Adipose tissue (tissue), 3 donors: ENCODE data around the gene CDH4. TPM values are rescaled to one million over a fixed set of nuclear protein-coding genes. Genes with fewer than 3 reads are reported as not detected.

Source experiments
- H3K27ac ChIP-seq: one replicate; pipeline ENCODE4 v1.5.1; 2013; ENCODE audit warnings: low read depth, low read length
- WGBS, 3 donors: extraction: QIAGEN DNeasy Blood & Tissue Kit; methylation state at CpG; one replicate each; pipeline ENCODE4 v1.1.7; 2013; 5-methylcytosine and 5-hydroxymethylcytosine counted together
- polyA plus RNA-seq, 3 donors: library from polyadenylated mRNA; stranded (reverse); fragments of 200-250 nt; gene quantifications; one replicate each; pipeline ENCODE4 v1.2.3, GENCODE V29; 2013
- donor health status: healthy with polysubstance abuse.
- donor health status: Bipolar disorder and iron deficiency.
- donor health status: healthy.

Gene CDH4
- polyA plus RNA-seq, 3 donors, result 0.04 to 0.11 (median 0.05) TPM

DNA sequence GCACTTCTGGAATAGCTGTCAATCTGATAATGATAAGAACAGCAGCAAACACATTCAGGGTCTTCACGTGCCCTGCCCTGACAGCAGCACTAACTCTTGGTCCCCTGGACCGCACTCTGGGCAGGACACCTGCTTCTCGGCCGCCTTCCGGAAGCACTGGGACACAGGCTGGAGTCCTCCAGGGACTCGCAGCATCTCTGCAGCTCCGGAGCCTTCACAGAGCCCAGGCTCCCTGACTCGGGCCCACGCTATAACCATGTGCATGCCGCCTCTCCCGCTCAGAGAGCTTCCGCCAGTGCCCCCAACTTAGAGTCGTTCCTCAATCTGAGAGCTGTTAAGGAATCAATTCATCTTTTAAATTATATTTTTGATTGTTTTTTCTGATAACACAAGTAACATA is 436.4 kb downstream of the CDH4 start:
- H3K27ac ChIP-seq, result no peak overlapping the region
- WGBS, 3 donors, result 74 to 89% (median 87%) methylated on average over 13 of the region's 13 CpGs

DNA sequence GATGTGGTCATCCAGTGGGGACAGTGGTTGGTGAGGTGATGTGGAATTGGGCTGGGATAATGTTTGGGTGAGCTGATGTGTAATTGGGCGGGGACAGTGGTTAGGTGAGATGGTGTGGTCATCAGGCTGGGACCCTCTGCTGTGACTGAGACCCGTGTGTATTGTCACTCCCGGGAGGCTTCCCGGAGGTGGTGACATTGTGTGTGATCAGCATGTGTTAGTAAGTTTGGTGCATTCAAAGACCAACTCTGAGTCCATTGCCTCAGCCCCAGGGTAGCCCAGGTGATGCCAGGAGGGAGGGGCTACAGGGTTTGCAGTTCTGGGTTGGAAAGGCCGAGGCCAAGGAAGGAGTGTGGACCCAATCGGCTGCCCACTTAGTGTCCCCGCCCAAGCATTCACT is 438.1 kb downstream of the CDH4 start:
- 77 to 92% (median 85%) methylated on average over 7 of the region's 7 CpGs for WGBS, 3 donors
- no peak overlapping the region for H3K27ac ChIP-seq

DNA sequence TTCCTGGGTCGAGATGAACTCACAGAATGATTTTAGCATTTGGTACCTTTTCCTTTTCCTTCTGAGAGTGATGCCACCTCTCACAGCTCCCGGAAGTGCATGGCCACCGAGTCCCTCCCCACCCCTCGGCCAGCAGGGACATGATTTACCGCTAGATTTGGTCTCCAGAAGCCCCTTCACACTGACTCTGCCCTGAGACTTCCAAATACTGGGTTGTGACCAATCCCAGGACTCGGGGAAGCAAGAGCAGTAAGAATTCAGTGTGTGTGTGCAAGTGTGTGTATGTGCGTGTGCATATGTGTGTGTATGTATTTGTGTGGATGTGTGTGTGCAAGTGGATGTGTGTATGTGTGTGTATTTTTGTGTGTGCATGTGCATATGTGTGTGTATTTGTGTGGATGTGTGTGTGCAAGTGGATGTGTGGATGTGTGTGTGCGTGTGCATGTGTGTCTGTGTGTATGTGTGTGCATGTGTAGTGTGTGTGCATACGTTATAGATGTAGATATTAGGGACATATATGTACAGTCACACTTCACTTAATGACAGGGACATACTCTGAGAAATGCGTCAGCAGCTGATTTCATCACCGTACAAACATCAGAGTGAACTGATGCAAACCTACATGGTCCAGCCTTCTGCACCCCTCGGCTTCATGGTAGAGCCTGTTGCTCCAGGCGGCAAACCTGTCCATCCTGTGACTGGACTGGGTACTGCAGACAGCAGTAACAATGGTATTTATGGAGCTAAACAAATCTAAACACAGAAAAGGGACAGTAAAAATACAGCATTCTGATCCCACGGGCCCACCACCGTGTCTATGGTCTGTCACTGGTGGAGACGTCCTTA is 439.2 kb downstream of the CDH4 start:
- 70 to 80% (median 76%) methylated on average over 16 of the region's 16 CpGs for WGBS, 3 donors
- no peak overlapping the region for H3K27ac ChIP-seq

DNA sequence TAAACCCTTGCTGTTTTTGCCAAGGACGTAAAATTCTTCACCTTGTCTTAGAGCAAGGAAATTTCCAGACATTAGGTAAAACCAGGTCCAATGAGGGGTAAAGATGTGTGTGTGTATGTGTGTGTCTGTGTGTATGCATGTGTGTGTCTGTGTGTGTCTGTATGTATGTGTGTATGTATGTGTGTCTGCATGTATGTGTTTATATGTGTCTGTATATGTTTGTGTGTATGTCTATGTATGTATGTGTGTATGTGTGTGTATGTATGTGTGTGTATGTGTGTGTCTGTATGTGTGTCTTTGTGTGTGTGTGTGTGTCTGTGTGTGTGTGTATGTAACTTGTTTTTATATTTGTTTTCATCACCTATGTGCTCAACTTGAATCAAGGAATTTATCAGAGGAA is 439.9 kb downstream of the CDH4 start:
- no peak overlapping the region for H3K27ac ChIP-seq
- 86 to 94% (median 90%) methylated on average over 1 of the region's 1 CpG for WGBS, 3 donors

DNA sequence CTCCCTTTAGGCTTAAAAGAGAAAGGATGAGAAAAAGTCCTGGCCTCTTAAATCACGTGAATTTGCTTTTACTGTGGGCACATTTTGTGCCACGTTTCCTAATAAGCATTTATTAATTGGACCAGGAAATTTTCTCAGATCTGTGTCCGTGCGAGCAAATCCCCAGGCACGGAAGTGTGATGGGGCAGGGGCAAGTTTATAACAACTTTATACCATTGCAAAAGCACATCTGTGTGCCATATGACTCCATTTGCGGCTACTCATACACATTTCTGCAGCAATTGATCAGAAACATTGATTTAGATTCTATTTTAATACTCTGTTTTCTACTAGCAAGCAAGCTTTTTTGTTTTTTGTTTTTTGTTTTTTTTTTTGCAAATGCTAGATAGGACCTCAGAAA is 440.4 kb downstream of the CDH4 start:
- 70 to 81% (median 70%) methylated on average over 6 of the region's 6 CpGs for WGBS, 3 donors

DNA sequence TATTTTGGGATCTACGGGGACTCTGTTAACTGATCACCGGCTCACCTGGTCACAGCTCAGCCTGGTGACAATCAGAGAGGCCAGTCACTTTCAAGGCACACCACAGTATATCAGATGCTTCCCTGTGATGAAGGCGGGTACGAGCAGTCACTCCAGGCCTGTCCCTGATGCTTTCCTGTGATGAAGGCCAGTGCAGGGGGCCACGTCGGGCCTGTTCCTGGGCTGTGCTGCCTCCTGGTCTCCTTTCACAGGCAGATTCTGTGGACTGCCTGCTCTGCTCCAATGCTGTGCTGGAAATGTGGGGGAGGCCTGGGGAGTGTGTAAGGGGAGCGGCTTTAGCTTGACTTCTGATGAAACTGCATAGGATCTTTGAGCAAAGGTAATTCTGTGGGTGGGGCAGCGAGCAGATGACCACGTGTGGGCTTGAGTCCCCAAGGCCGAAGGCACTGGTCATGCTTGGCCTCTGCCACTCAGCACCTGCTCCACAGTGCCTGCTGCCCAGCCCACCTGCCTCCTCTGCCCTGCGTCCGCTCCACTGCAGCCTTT is 441.1 kb downstream of the CDH4 start:
- WGBS, 3 donors, result 71 to 86% (median 76%) methylated on average over 12 of the region's 12 CpGs
- no peak overlapping the region for H3K27ac ChIP-seq

More for the DNA sequence above, 440.4 kb downstream of the CDH4 start:
- H3K27ac ChIP-seq, result no peak overlapping the region

DNA sequence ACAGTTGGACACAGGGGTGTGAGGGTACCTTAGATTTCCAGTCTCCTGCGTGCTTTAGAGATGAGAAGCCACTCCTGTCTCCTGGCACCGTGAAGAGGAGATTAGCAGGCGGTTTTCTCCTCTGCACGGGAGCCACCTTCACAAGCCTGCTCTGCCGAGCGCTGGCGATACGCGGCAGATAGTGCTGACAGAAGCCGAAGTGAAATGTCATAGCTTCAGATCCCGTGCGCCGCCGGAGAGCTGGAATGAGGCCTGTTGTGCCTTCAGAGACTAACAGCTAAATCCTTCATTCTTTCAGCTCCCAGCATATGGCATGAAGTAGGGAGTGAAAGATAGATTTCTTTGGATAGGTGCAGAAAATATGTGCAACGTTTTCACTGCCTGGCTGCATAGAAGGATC is 442.6 kb downstream of the CDH4 start:
- no peak overlapping the region for H3K27ac ChIP-seq
- WGBS, 3 donors, result 64 to 69% (median 67%) methylated on average over 15 of the region's 15 CpGs

DNA sequence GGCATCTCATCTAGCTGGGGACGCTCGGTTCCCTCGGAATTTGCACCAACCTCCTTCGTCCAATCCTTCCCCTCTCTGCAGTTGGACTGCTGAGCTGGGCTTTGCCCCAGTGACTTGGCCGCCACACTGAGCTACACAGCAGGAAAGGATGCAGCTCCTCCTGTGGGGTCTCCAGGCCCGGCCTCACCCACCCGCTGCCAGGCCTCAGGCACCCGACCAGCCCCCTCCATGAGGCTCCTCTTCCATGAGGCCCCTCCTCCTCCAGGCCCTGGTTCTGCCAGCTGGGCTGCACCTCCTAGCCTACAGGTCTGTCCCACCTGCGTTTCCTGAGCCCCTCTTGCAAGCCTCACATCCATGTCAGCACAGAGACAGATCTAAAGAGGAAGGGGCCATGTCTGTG is 443.7 kb downstream of the CDH4 start:
- 67 to 90% (median 87%) methylated on average over 9 of the region's 9 CpGs for WGBS, 3 donors
- no peak overlapping the region for H3K27ac ChIP-seq

DNA sequence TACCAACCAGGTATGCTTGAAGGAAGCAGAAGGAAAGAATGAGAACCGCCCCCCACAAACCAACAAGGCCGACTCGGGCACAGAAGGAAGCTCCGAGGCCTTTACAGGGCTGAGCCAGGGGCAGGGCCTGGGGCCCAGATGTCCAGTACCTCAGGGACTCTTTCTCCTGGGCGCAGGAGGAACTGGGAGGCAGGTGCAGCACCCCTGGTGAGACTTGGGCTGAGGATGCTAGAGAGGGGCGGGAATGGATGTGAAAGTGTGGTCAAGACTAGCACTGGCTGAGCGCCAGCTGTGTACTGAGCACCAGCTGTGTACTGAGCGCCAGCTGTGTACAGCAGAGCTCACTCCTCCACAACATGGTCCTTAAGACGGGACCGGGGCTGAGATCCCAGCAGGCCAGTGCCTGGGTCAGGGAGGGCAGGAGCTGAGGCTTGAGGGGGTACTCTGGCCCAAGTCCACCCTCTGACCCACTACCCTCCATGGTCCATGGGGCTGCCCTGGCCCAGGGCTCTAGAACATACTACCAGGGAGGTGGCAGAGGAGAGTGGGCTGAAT is 444.2 kb downstream of the CDH4 start:
- H3K27ac ChIP-seq, result no peak overlapping the region
- WGBS, 3 donors, result 74 to 83% (median 79%) methylated on average over 9 to 10 of the region's 10 CpGs

DNA sequence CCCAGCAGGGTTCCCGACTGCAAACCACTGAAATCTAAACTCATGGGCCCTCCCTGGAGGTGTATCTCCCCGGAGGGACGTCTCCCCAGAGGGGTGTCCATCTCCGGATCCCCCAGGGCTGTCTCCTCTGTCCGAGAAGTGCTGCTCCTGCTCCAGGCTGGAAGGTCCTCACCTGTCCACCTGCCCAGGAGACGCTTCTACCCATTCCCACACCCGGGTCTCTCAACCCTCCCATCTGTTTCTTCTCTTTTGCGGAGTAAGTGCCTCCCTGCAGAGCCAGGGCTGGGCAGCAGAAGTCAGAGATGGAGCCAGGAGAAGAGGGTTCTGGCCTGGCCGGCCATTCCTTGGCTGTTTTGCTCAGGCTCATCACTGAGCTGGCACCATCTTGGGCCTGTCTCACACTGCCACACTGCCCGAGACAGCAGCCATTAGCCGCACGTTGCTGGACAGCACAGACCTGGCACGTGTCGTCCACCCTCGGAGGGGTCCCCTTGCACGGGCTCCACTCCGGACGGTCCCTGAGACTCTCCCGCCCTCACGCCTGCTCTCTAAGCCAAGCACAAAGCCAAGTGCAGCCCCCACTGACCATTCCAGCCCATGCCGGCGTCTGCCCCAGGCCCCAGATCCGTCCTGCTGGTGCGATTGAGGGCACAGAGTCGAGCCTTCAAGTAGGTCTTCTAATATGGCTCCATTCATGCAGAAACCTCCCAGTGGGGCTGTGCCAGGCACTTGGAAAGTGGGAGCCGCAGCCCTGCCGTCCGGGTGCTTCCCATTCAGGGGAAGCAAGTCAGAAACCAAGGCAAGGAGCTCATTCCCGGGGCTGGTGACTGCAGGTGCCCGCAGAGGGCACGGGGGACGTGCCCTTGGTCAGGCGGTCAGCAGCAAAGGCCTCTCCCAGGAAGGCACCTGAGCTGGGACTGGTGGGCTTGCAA is 445.9 kb downstream of the CDH4 start:
- WGBS, 3 donors, result 87 to 92% (median 91%) methylated on average over 32 to 33 of the region's 33 CpGs

DNA sequence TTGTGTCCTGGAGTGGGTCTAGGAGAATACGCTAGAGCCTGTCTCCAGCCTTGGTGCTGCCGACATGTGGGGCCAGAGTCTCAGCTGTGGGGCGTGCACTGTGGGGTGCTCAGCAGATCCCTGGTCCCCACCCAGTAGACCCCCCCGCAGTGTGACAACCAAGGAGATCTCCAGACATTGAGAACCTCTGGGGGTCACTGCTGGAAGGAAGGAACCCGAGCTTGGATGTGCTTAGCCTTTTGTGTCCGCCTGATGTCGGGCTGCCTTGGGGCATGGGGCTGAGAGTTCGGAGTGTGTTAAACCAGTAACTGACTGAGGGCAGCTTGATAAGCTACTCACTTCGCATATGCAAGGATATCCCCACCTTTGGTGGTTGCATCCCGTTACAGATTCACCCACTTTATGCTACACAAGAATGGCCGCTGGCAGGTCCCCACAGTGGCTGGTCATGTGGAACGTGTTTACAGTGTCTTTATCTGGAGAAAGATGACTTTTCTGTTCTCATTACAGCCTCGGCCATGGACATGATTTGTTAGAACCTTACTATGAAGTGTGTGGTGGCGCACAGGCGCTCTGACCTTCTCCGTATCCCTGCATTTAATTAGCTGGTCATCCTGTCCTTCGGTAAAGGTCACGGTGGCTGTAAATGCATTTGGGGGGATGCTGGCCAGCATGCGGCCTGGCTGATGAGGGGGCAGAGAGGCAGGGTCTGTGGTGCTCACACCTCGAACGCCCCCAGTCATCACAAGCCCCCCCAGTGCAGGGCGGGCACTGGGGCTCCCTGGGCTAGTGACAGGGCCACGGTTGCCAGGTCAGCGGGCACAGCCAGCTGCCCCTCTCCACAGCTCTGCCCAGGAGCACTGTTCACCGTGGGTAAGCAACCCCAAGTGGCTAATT is 446.8 kb downstream of the CDH4 start:
- no peak overlapping the region for H3K27ac ChIP-seq
- 75 to 85% (median 79%) methylated on average over 25 of the region's 25 CpGs for WGBS, 3 donors

More for the DNA sequence above, 445.9 kb downstream of the CDH4 start:
- no peak overlapping the region for H3K27ac ChIP-seq

DNA sequence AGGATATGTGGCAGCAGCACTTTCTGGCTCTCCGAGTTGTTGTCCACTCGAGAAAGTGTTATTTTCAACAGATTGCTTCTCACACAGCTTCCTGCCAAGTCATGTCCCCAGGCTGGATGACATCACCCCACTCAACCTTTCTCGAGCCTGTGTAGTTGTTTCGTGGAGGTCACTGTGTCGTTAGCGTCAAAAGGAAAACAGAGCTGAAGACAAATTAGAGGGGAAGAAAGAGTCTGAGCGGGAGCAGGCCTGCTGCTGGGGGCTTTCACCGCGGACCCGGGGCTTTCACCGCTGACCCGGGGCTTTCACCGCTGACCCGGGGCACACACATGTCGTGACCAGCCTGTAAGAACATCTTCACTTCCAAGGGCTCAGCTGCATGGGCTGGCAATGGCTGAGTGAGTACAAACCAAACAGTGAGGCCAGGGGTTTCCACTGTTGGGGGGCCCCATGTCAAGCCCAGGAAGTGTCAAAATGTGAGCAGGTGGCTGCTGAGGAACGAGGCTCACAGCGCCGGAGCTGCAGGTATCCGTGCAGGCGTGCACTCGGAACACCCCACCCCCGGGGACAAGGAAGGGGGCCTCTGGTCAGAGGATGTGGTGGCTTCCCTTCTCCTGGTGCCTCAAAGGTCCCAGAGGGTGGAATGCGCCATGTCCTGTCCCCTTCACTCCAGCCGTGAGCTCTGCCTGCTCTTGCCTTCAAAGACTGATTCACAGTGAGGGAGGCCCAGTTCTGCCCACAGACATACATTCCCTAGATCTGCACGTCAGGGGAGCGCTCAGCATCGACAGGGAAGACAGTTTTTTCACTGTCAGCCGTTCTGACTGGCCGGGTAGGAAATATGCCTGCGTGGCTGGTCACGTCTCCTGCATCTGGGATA is 447.7 kb downstream of the CDH4 start:
- 64 to 68% (median 67%) methylated on average over 31 of the region's 31 CpGs for WGBS, 3 donors
- H3K27ac ChIP-seq, result no peak overlapping the region

DNA sequence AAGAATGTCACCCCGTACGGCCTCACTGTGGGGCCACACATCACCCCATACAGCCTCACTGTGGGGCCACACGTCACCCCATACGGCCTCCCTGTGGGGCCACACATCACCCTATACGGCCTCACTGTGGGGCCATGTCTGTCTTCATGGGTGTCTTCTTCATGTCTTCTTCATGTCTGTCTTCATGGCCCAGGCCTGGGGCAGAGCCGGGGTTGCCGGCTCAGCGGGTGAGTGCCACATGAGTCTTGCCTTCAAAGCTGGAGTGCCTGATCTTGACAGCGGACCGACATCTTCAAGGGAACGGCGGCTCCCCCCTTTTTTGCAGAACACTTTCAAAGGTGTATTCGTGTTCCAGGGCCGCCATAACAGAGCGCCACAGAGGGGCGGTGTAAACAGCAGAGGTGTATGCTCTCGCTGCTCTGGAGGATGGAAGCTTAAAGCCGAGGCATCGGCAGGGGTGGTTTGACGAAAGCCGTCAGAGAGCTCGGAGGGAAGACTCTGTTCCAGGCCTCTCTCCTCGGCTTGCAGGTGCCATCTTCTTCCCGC is 448.6 kb downstream of the CDH4 start:
- 94 to 96% (median 94%) methylated on average over 24 of the region's 24 CpGs for WGBS, 3 donors
- H3K27ac ChIP-seq, result no peak overlapping the region

DNA sequence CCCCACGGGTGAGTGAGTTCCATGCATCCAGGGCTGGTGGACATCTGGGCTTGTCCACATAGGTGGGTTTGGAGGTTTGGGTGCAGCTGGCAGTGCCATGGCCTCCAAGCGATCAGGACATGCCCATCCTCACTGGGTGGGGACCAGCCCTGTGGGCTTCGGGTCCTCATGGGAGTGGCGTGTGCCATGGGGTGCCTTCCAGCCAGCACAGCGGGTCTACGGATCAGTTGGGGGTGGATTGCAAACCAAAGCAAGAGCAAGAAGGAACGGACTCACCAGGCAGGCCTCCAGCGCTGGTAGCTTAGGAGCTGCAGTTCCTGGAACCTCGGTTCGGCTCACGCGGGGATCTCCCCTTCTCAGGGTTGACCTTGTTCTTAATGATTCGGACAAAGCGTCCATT is 449.3 kb downstream of the CDH4 start:
- 90 to 95% (median 93%) methylated on average over 14 of the region's 14 CpGs for WGBS, 3 donors
- no peak overlapping the region for H3K27ac ChIP-seq

DNA sequence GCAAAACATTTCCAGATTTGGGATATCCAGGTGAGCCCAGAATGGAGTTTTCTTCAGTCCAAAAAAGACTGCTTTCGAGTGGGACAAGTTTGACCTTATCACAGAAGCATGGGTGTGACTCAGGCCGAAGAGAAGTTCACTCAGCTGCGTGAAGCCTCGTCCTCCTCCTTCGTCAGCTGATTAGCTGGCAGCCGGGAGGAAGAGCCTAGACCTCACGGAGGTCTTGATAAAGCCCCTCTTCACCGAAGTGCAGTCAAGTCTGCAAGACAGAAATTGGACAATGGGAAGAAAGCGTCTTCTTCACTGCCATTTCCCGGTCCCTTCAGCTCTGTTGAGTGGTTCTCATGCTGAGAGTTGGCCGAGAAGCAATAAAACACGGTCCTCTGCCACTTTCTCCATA is 449.7 kb downstream of the CDH4 start:
- WGBS, 3 donors, result 81 to 88% (median 81%) methylated on average over 12 of the region's 12 CpGs
- H3K27ac ChIP-seq, result no peak overlapping the region

DNA sequence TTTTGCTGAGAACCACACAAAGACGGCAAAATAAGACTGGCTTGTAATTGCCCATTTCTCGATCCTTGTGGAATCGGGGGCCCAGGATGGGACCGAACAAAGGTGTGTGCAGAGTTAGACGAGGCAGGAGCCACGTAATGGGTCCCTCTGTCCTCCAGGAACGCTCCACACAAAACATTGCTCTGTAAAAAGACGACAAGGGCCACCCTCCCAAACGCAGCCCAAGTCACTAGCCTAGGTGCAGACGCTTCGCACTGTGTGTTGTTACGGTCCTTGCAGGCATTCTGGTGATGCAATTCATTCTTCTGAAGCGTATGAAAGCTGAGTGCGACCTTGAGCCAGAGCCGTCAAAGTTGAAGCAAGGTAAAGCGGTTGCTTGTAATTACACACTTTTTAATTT is 450.2 kb downstream of the CDH4 start:
- H3K27ac ChIP-seq, result no peak overlapping the region
- 64 to 89% (median 87%) methylated on average over 16 of the region's 16 CpGs for WGBS, 3 donors

DNA sequence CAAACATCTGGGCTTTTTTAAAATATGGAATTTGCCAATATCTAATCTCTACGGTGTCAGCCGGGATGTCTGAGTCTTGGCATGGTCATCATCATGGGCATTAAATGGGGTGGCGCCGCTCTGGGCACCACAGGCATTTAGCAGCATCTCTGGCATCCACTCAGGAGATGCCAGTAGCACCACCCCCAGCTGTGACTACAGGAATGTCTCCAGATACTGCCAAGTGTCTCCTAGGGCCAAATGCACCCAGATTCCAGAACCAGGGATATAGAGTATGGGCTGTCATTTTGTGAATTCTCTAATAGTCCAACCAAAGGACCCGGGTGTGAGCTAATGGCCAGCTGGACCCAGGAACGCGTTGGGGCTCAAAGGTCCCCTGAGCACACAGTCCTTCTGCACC is 452.6 kb downstream of the CDH4 start:
- no peak overlapping the region for H3K27ac ChIP-seq
- WGBS, 3 donors, result 70 to 89% (median 85%) methylated on average over 7 of the region's 7 CpGs
